ENCODE data around the gene OTOP3.

The OTOP3 gene

DNA sequence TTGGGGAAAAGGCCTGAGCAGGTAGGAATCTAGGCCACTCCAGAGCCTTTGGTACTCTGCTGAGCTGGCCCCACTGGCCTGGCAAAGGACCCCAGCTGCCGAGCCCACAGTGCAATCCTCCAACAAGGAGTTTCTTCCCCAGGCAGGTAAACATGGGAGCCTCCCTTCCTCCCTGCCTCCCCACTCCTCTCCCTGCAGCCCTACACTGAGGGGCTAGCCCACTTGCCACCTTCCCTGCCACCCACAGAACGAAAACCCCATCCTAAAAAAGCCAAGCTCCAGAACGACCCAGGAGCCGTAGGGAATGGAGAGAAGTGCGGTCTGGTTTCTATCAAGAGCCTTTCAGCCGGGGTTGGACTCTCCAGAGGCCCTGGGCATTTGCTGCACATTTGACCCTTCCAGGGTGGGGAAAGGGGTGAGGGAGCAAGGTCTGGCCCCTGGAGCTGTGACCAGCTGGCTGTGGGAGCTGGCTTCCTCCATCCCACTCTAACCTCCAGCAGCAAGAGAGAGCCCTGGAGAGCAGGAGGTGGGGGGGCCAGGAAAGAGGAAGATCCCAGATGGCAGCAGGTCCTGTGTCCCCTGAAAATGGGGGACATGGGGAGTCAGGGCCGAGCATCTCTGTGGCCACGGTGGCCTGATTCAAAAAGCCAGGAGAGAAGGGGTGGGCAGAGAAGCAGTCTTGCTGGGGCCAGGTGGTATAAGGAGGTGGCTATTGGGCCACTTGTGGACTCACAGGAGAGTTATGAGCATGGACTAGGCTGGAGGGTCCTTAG lies 35.6 kb downstream of the OTOP3 start:
- Histone ChIP-seq H3K27me3 (ENCODE audit: control insufficient read depth, insufficient read depth, low read length, poor library complexity, severe bottlenecking) (peaks cover 63% of the 10 kb centered on the region), H3K27ac (ENCODE audit: insufficient read depth, low read depth, low read length, poor library complexity, severe bottlenecking) (no peak overlapping the region), H3K36me3 (ENCODE audit: control insufficient read depth, insufficient read depth, low read length) (no peaks in the 10 kb centered on the region), H3K9me3 (ENCODE audit: control insufficient read depth, low read length) (no peaks in the 10 kb centered on the region), H3K4me3 (ENCODE audit: insufficient read depth, low read depth, low read length) (peak overlapping the region; percentile 49), H3K4me1 (ENCODE audit: control insufficient read depth, insufficient read depth, low read length) (peaks cover 5% of the 10 kb centered on the region)
- WGBS, 2 experiments: 91 to 93% methylated on average over 8 of the region's 8 CpGs

DNA sequence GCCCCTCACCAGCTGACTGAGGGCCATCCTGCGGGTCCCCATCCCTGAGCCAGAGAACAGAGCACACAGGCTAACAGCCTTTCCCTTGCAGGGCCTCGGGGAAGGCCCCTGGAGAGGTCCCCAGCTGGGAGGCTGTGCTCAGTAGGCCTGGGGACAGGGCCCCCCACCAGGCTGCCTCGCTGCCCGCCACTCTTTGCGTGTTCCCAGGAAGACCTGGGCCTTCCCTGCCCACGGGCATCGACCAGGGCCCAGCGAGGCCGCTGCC lies 36.1 kb downstream of the OTOP3 start:
- 12 to 13% methylated on average over 9 of the region's 9 CpGs for WGBS, 2 experiments
- no peaks in the 10 kb centered on the region for H3K9me3 ChIP-seq (ENCODE audit: control insufficient read depth, low read length)
- peaks cover 5% of the 10 kb centered on the region for H3K4me1 ChIP-seq (ENCODE audit: control insufficient read depth, insufficient read depth, low read length)
- peak overlapping the region; percentile 49 for H3K4me3 ChIP-seq (ENCODE audit: insufficient read depth, low read depth, low read length)
- H3K27ac ChIP-seq (ENCODE audit: insufficient read depth, low read depth, low read length, poor library complexity, severe bottlenecking): no peak overlapping the region
- no peaks in the 10 kb centered on the region for H3K36me3 ChIP-seq (ENCODE audit: control insufficient read depth, insufficient read depth, low read length)
- H3K27me3 ChIP-seq (ENCODE audit: control insufficient read depth, insufficient read depth, low read length, poor library complexity, severe bottlenecking): peaks cover 64% of the 10 kb centered on the region

DNA sequence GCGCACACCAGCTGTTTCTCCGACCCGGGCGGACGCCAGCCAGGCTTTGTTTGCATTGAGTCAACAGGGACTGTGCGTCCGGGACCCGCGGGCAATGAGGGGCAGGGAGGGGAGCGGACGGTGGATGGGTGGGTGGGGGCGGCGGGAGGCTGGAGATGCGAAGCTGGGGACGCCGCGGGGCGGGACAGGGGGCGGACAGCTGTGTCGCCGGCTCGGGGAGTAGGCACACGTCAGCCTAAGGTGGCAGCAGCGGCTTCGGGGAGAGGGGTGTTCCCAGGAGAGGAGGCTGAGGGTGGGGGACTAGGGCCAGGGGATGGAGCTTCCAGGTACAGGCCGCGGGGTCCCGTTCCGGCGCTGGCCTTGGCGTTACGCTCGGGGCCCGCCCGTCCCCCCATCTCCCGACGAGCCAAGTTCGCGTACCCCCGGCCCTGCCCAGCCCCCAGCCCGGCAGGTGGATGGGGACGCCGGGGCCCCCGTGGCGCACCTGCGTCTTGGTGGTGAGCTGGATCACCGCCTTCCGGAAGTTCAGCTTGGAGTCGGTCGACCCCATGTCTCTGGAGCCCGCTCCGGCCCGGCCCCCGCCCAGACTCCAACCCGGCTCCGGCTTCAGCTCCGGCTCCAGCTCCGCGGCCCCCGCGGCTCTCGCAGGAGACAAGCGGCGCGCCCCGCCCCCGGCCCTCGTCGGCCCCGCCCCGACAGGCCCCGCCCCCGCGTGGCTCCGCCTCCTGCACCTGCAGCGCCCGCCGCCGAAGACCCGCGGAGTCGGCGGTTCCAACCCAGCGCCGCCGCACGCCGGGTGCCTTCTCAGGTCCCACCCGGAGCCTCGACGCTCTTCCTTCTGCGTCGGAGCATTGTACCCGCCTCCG lies 36.6 kb downstream of the OTOP3 start, which contains the start of gene HID1:
Gene HID1, minus strand, starts transcription at position 653 of the 866 bp plus-strand sequence. Its CDS starts 103 bp downstream, at position 550.
- no peak within 1 kb of the TSS for H3K27ac ChIP-seq (ENCODE audit: insufficient read depth, low read depth, low read length, poor library complexity, severe bottlenecking)
- peaks cover 5% of the 10 kb centered on the region for H3K4me1 ChIP-seq (ENCODE audit: control insufficient read depth, insufficient read depth, low read length)
- peaks cover 64% of the 10 kb centered on the region for H3K27me3 ChIP-seq (ENCODE audit: control insufficient read depth, insufficient read depth, low read length, poor library complexity, severe bottlenecking)
- no peaks in the 10 kb centered on the region for H3K36me3 ChIP-seq (ENCODE audit: control insufficient read depth, insufficient read depth, low read length)
- 0 to 1% methylated on average over 95 of the region's 95 CpGs for WGBS, 2 experiments
- H3K9me3 ChIP-seq (ENCODE audit: control insufficient read depth, low read length): no peaks in the 10 kb centered on the region
- H3K4me3 ChIP-seq (ENCODE audit: insufficient read depth, low read depth, low read length): peak within 1 kb of the TSS; percentile 49

DNA sequence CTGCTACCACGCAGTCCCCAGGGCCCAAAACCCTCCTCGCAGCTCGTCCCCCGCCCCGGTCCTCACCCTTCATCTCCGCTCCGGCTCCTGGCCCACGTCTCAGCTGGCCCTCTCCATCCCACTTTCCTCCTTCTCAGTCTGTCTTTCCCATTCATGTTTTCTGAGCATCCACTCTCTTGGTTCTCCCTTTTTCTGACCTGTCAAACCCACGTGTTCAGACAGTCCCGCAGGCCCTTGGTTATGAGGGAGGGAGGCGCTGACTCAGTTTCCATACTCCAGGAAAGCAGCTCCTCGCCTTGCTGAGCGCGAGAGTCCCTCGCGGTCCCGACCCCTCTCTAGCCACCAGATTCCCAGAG lies 37.3 kb downstream of the OTOP3 start:
- 18 to 20% methylated on average over 17 of the region's 17 CpGs for WGBS, 2 experiments
- Histone ChIP-seq H3K27me3 (ENCODE audit: control insufficient read depth, insufficient read depth, low read length, poor library complexity, severe bottlenecking) (peaks cover 64% of the 10 kb centered on the region), H3K4me3 (ENCODE audit: insufficient read depth, low read depth, low read length) (no peak overlapping the region), H3K27ac (ENCODE audit: insufficient read depth, low read depth, low read length, poor library complexity, severe bottlenecking) (no peak overlapping the region), H3K9me3 (ENCODE audit: control insufficient read depth, low read length) (no peaks in the 10 kb centered on the region), H3K36me3 (ENCODE audit: control insufficient read depth, insufficient read depth, low read length) (no peaks in the 10 kb centered on the region), H3K4me1 (ENCODE audit: control insufficient read depth, insufficient read depth, low read length) (peaks cover 5% of the 10 kb centered on the region)

DNA sequence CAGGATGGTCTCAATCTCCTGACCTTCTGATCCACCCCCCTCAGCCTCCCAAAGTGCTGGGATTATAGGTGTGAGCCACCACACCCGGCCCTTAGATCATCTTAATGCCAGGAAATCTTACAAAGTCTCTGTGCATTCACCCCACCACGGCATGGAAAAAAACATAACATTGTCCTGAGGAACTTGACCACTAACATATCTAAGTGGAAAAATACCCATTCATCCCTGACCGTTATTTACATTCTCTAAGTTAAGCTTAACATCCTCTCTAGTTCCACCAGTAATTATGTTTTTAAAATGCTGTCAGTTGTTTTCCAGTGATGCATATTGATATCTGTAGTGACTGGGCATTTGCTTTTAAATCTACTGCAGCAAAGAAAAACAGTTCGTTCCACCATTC lies 40.2 kb downstream of the OTOP3 start:
- H3K36me3 ChIP-seq (ENCODE audit: control insufficient read depth, insufficient read depth, low read length): no peaks in the 10 kb centered on the region
- H3K27me3 ChIP-seq (ENCODE audit: control insufficient read depth, insufficient read depth, low read length, poor library complexity, severe bottlenecking): peaks cover 58% of the 10 kb centered on the region
- WGBS, 2 experiments: 78 to 91% methylated on average over 4 of the region's 4 CpGs
- H3K4me3 ChIP-seq (ENCODE audit: insufficient read depth, low read depth, low read length): no peak overlapping the region
- H3K4me1 ChIP-seq (ENCODE audit: control insufficient read depth, insufficient read depth, low read length): peaks cover 5% of the 10 kb centered on the region
- no peaks in the 10 kb centered on the region for H3K9me3 ChIP-seq (ENCODE audit: control insufficient read depth, low read length)
- H3K27ac ChIP-seq (ENCODE audit: insufficient read depth, low read depth, low read length, poor library complexity, severe bottlenecking): no peak overlapping the region

DNA sequence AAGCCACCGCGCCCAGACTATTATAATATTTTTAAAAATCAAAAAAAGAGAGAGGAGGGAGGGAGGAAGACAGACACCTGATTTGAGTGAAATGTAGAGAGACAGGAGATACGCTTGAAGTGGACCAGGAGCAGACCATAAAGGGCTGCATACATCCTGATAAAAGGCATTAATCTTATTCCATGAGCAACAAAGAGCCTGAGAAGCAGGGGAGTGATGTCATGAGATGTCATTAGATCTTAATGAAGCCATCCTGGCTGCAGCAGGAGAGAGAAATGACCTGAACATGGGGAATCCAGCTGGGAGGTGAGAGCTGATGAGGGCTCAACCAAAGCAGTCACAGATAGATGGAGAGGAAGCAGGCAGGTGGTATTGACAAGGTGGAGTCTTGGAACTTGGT lies 42.1 kb downstream of the OTOP3 start:
- Histone ChIP-seq H3K27ac (ENCODE audit: insufficient read depth, low read depth, low read length, poor library complexity, severe bottlenecking) (no peak overlapping the region), H3K9me3 (ENCODE audit: control insufficient read depth, low read length) (no peaks in the 10 kb centered on the region), H3K27me3 (ENCODE audit: control insufficient read depth, insufficient read depth, low read length, poor library complexity, severe bottlenecking) (peaks cover 39% of the 10 kb centered on the region), H3K4me3 (ENCODE audit: insufficient read depth, low read depth, low read length) (no peak overlapping the region), H3K4me1 (ENCODE audit: control insufficient read depth, insufficient read depth, low read length) (no peaks in the 10 kb centered on the region), H3K36me3 (ENCODE audit: control insufficient read depth, insufficient read depth, low read length) (no peaks in the 10 kb centered on the region)
- 94 to 98% methylated on average over 1 to 3 of the region's 3 CpGs for WGBS, 2 experiments

DNA sequence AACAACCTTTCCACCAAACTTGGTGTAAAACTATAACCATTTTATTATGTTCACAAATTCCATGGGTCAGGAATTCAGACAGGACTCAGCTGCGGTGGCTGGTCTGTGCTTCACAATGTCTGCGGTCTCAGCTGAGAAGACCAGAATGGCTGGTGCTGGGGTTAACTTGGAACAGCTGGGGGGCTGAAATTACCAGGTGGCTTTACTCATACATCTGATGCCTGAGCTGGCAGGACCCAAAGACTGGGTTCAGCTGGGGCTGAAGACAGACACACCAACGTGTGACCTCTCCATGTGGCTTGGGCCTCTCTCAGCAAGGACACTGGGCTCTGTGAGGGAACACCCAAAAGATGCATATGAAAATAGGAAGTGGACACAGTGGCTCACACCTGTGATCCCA lies 42.5 kb downstream of the OTOP3 start:
- no peak overlapping the region for H3K27ac ChIP-seq (ENCODE audit: insufficient read depth, low read depth, low read length, poor library complexity, severe bottlenecking)
- H3K4me3 ChIP-seq (ENCODE audit: insufficient read depth, low read depth, low read length): no peak overlapping the region
- H3K9me3 ChIP-seq (ENCODE audit: control insufficient read depth, low read length): no peaks in the 10 kb centered on the region
- peaks cover 35% of the 10 kb centered on the region for H3K27me3 ChIP-seq (ENCODE audit: control insufficient read depth, insufficient read depth, low read length, poor library complexity, severe bottlenecking)
- peaks cover 4% of the 10 kb centered on the region for H3K4me1 ChIP-seq (ENCODE audit: control insufficient read depth, insufficient read depth, low read length)
- H3K36me3 ChIP-seq (ENCODE audit: control insufficient read depth, insufficient read depth, low read length): no peaks in the 10 kb centered on the region
- WGBS, 2 experiments: 80% methylated on average over 3 of the region's 3 CpGs

DNA sequence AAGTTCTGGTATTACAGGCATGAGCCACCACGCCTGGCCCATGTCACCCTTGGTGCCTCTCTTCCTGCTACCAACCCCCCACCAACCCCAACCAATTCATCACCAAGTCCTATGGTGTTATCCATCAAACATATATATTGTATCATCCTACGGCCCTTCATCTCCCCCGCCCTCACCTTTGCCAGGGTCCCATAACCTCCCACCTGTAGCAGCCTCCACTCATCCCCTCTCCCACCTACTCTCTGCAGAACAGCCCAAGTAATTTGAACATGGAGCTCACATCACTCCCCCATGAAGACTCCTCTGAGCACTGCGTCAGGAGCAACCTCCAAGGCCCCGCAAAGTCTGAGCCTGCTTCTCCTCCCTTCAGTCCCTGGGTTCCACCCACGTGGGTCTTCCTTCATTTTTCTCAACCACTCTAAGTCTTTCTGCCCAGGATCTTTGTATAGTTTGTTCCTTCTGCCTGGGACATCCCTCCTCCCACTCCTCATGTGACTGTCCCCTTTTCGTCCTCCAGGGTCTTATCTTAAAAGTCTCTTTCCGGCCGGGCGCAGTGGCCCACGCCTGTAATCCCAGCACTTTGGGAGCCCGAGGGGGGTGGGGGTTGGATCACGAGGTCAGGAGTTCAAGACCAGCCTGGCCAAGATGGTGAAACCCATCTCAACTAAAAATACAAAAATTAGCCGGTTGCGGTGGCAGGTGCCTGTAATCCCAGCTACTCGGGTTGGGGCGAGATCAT lies 43.9 kb downstream of the OTOP3 start:
- Histone ChIP-seq H3K27me3 (ENCODE audit: control insufficient read depth, insufficient read depth, low read length, poor library complexity, severe bottlenecking) (peaks cover 22% of the 10 kb centered on the region), H3K4me3 (ENCODE audit: insufficient read depth, low read depth, low read length) (no peak overlapping the region), H3K4me1 (ENCODE audit: control insufficient read depth, insufficient read depth, low read length) (peaks cover 7% of the 10 kb centered on the region), H3K9me3 (ENCODE audit: control insufficient read depth, low read length) (no peaks in the 10 kb centered on the region), H3K36me3 (ENCODE audit: control insufficient read depth, insufficient read depth, low read length) (no peaks in the 10 kb centered on the region), H3K27ac (ENCODE audit: insufficient read depth, low read depth, low read length, poor library complexity, severe bottlenecking) (no peak overlapping the region)
- WGBS, 2 experiments: 84 to 86% methylated on average over 17 of the region's 17 CpGs

DNA sequence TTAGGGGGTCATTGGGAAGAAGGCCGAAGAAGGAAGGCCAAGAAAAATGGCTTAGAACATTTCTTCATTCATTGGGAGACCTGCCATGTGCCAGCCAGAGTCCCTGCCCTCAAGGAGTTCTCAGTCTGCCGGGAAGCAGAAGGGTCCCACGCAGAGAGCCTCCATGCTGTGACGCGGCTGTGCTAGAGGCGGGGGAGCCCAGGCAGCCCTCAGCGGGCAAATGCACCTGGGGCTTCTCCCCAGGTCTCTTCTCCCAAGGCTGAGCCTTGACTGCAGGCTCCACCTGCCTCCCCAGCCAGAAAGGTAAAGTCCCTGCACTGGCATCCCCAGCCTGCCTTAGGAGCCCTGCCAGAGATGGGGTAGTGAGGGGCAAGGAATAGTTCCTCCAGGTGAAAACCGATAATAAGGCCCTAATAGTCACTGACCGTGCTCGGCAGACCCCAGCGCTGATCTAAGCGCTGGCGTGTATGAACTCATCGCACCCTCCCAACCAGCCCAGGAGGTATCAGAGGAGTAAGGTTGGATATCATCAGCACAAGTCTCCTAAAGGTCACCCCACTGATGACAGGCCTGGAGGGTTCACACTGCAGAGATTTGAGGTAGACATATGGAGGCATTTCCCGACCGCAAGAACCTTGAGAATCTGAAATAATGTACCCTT lies 45.8 kb downstream of the OTOP3 start:
- peaks cover 4% of the 10 kb centered on the region for H3K27me3 ChIP-seq (ENCODE audit: control insufficient read depth, insufficient read depth, low read length, poor library complexity, severe bottlenecking)
- H3K4me3 ChIP-seq (ENCODE audit: insufficient read depth, low read depth, low read length): peak overlapping the region; percentile 87
- H3K4me1 ChIP-seq (ENCODE audit: control insufficient read depth, insufficient read depth, low read length): peaks cover 7% of the 10 kb centered on the region
- WGBS, 2 experiments: 85 to 86% methylated on average over 16 of the region's 16 CpGs
- H3K9me3 ChIP-seq (ENCODE audit: control insufficient read depth, low read length): no peaks in the 10 kb centered on the region
- no peaks in the 10 kb centered on the region for H3K36me3 ChIP-seq (ENCODE audit: control insufficient read depth, insufficient read depth, low read length)
- H3K27ac ChIP-seq (ENCODE audit: insufficient read depth, low read depth, low read length, poor library complexity, severe bottlenecking): no peak overlapping the region

Measured in ectodermal cell (in vitro differentiated cells).